IMR-90 (cell line): Measurements from ENCODE around the gene RMI2. TPM values are rescaled to one million over a fixed set of nuclear protein-coding genes. Genes with fewer than 3 reads are reported as not detected.

Experiments
- ATAC-seq: fragments of 200-7000 bp; cut with Tn5 transposase; 2 replicates; pipeline ENCODE4 v1.9.1; 2020; ENCODE audit warnings: low read depth, mild to moderate bottlenecking, moderate library complexity
- BruUV-seq: library from RNA; stranded (reverse); fragments of 400-500 nt; replicated peaks from 2 replicates; lab custom pipeline; 2021; lab: Mats Ljungman, UMichigan
- CTCF ChIA-PET: fragments of 300-600 bp; formaldehyde crosslinking; extraction: SDS; loops from one replicate; lab custom pipeline; 2021; ENCODE audit warnings: antibody characterized with exemption; lab: Yijun Ruan, JAX
- POLR2A ChIA-PET: fragments of 300-600 bp; sonication (Branson Sonifier 250); formaldehyde crosslinking; loops from one replicate; lab custom pipeline; 2022; ENCODE audit warnings: antibody characterized with exemption; ENCODE audit not compliant: unreplicated experiment; lab: Charles Lee
- DNase-seq: peaks from one replicate; pipeline ENCODE4 v3.0.0; 2013
- H2AFZ ChIP-seq: replicated peaks from 2 replicates; pipeline ENCODE3; 2013; ENCODE audit warnings: low read length, mild to moderate bottlenecking; ENCODE audit not compliant: poor library complexity
- H2AK5ac ChIP-seq: 2 replicates; pipeline ENCODE4 v1.6.1; 2013; ENCODE audit warnings: low read depth, low read length, inconsistent platforms
- H2AK9ac ChIP-seq: replicated peaks from 2 replicates; pipeline ENCODE3; 2013; ENCODE audit warnings: mild to moderate bottlenecking, low read depth, low read length, moderate library complexity; ENCODE audit not compliant: poor library complexity
- H2BK120ac ChIP-seq: 2 replicates; pipeline ENCODE4 v1.6.1; 2013; ENCODE audit warnings: low read depth, low read length, inconsistent platforms
- H2BK15ac ChIP-seq: 3 replicates; pipeline ENCODE4 v1.6.1; 2013; ENCODE audit warnings: low read depth, low read length, inconsistent platforms
- H2BK20ac ChIP-seq: 2 replicates; pipeline ENCODE4 v1.6.1; 2013; ENCODE audit warnings: low read depth, mild to moderate bottlenecking, inconsistent platforms, low read length, moderate library complexity
- H2BK5ac ChIP-seq: 2 replicates; pipeline ENCODE4 v1.6.1; 2013; ENCODE audit warnings: mild to moderate bottlenecking, low read depth, low read length, inconsistent platforms; ENCODE audit not compliant: poor library complexity, severe bottlenecking
- H3K14ac ChIP-seq: replicated peaks from 2 replicates; pipeline ENCODE4 v1.6.1; 2013; ENCODE audit warnings: low read depth, low read length, inconsistent platforms
- H3K18ac ChIP-seq: 2 replicates; pipeline ENCODE4 v1.6.1; 2013; ENCODE audit warnings: low read depth, low read length, control low read depth
- H3K23ac ChIP-seq: 2 replicates; pipeline ENCODE4 v1.6.1; 2013; ENCODE audit warnings: low read depth, low read length, inconsistent platforms
- H3K27ac ChIP-seq: 2 replicates; pipeline ENCODE4 v1.5.1; 2013; ENCODE audit warnings: mild to moderate bottlenecking, control low read depth, low read length; ENCODE audit not compliant: insufficient read depth
- H3K27me3 ChIP-seq: 2 replicates; pipeline ENCODE4 v1.6.1; 2013; ENCODE audit warnings: low read length; ENCODE audit not compliant: control insufficient read depth, insufficient read depth
- H3K36me3 ChIP-seq: 2 replicates; pipeline ENCODE4 v1.6.1; 2013; ENCODE audit warnings: low read length, mixed read lengths; ENCODE audit not compliant: control insufficient read depth, insufficient read depth
- H3K4ac ChIP-seq: 2 replicates; pipeline ENCODE4 v1.6.1; 2013; ENCODE audit warnings: low read depth, low read length, inconsistent platforms
- H3K4me1 ChIP-seq: 2 replicates; pipeline ENCODE4 v1.6.1; 2013; ENCODE audit warnings: low read length, mixed read lengths; ENCODE audit not compliant: control insufficient read depth, insufficient read depth
- H3K4me2 ChIP-seq: 2 replicates; pipeline ENCODE4 v1.6.1; 2013; ENCODE audit warnings: low read depth, mild to moderate bottlenecking, control low read depth, low read length, moderate library complexity
- H3K4me3 ChIP-seq: 2 replicates; pipeline ENCODE4 v1.5.1; 2013; ENCODE audit warnings: low read depth, mild to moderate bottlenecking, control low read depth, low read length, moderate library complexity; ENCODE audit not compliant: insufficient read depth
- H3K56ac ChIP-seq: 2 replicates; pipeline ENCODE4 v1.6.1; 2013; ENCODE audit warnings: low read length, inconsistent platforms; ENCODE audit not compliant: insufficient read depth; ENCODE audit errors: extremely low read depth
- H3K79me1 ChIP-seq, 2 experiments: 2 replicates each; pipeline ENCODE4 v1.6.1; 2013; ENCODE audit warnings: low read length in 2 of 2, inconsistent platforms in 1 of 2, low read depth in 1 of 2
- H3K9ac ChIP-seq: 2 replicates; pipeline ENCODE4 v1.6.1; 2013; ENCODE audit warnings: low read depth, low read length, control low read depth
- H3K9me1 ChIP-seq: 2 replicates; pipeline ENCODE4 v1.6.1; 2013; ENCODE audit warnings: low read length, inconsistent platforms; ENCODE audit not compliant: insufficient read depth
- H3K9me3 ChIP-seq: 2 replicates; pipeline ENCODE4 v1.6.1; 2013; ENCODE audit warnings: low read length; ENCODE audit not compliant: control insufficient read depth, insufficient read depth
- H4K20me1 ChIP-seq: 2 replicates; pipeline ENCODE4 v1.6.1; 2013; ENCODE audit warnings: low read length, inconsistent platforms; ENCODE audit not compliant: insufficient read depth
- H4K5ac ChIP-seq: 2 replicates; pipeline ENCODE4 v1.6.1; 2013; ENCODE audit warnings: mild to moderate bottlenecking, low read depth, low read length, control low read depth
- H4K8ac ChIP-seq, 2 experiments: 2 replicates each; pipeline ENCODE4 v1.6.1; 2013; ENCODE audit warnings: low read depth in 2 of 2, low read length in 2 of 2, control low read depth in 1 of 2, inconsistent platforms in 1 of 2
- H4K91ac ChIP-seq: 2 replicates; pipeline ENCODE4 v1.6.1; 2013; ENCODE audit warnings: low read depth, low read length, inconsistent platforms; ENCODE audit not compliant: insufficient read depth
- BHLHE40 ChIP-seq: fragments of 150-350 bp; IDR thresholded peaks from 2 replicates; pipeline ENCODE4 v1.6.1; 2016; ENCODE audit warnings: mild to moderate bottlenecking, low read depth, low read length
- CEBPB ChIP-seq: IDR thresholded peaks from 2 replicates; pipeline ENCODE4 v1.6.1; 2012; ENCODE audit warnings: low read depth, low read length, improper control_type of control experiment
- CHD1 ChIP-seq: IDR thresholded peaks from 2 replicates; pipeline ENCODE4 v1.6.1; 2012; ENCODE audit warnings: low read depth, low read length, improper control_type of control experiment
- FOS ChIP-seq: fragments of 150-350 bp; IDR thresholded peaks from 2 replicates; pipeline ENCODE4 v1.6.1; 2016; ENCODE audit warnings: low read depth, low read length
- MAFK ChIP-seq: IDR thresholded peaks from 2 replicates; pipeline ENCODE4 v1.6.1; 2012; ENCODE audit warnings: low read depth, low read length, improper control_type of control experiment
- MAZ ChIP-seq: IDR thresholded peaks from 2 replicates; pipeline ENCODE4 v1.6.1; 2012; ENCODE audit warnings: low read depth, mild to moderate bottlenecking, low read length, improper control_type of control experiment, moderate library complexity, borderline replicate concordance
- MXI1 ChIP-seq: IDR thresholded peaks from 2 replicates; pipeline ENCODE4 v1.6.1; 2012; ENCODE audit warnings: low read depth, mild to moderate bottlenecking, low read length, moderate library complexity, borderline replicate concordance
- NFE2L2 ChIP-seq: fragments of 150-350 bp; IDR thresholded peaks from 2 replicates; pipeline ENCODE4 v1.6.1; 2016; ENCODE audit warnings: low read depth, mild to moderate bottlenecking, low read length
- POLR2A ChIP-seq: IDR thresholded peaks from 2 replicates; pipeline ENCODE4 v1.6.1; 2012; ENCODE audit warnings: mild to moderate bottlenecking, low read depth, low read length
- RCOR1 ChIP-seq: IDR thresholded peaks from 2 replicates; pipeline ENCODE4 v1.6.1; 2012; ENCODE audit warnings: mild to moderate bottlenecking, low read length, improper control_type of control experiment; ENCODE audit not compliant: insufficient replicate concordance
- RFX5 ChIP-seq: IDR thresholded peaks from 2 replicates; pipeline ENCODE4 v1.8.0; 2012; ENCODE audit warnings: low read depth, mild to moderate bottlenecking, low read length, moderate library complexity
- WGBS, 2 experiments: methylation state at CpG; one replicate each; pipeline versions ENCODE4 v1.1.5 to v1.1.7; 2013; ENCODE audit warnings: missing lambda C conversion rate in 2 of 2; ENCODE audit not compliant: insufficient read length in 1 of 2; ENCODE audit errors: extremely low coverage in 2 of 2; 5-methylcytosine and 5-hydroxymethylcytosine counted together
- dilution Hi-C: fragments of 300-500 bp; cut with HindIII; formaldehyde crosslinking; loops from one replicate; pipeline ENCODE4 v1.14.3; 2018; ENCODE audit warnings: low sequenced_read_pairs; ENCODE audit not compliant: unreplicated experiment
- in situ Hi-C: fragments of 300-500 bp; cut with MboI; formaldehyde crosslinking; loops from 3 replicates; pipeline ENCODE4 v1.14.3; 2019; ENCODE audit warnings: low sequenced_read_pairs, inconsistent platforms, mixed read lengths
- intact Hi-C: fragments of 100-400 bp; cut with micrococcal nuclease; formaldehyde crosslinking; loops from 2 replicates; pipeline ENCODE4 v1.10.0; 2022
- polyA plus RNA-seq, 3 experiments: library from polyadenylated mRNA; depleted of rRNA; stranded (reverse); fragments of >200 nt; gene quantifications; 2 replicates each; pipeline ENCODE4 v1.2.3, GENCODE V29; 2012; ENCODE audit warnings: low replicate concordance in 1 of 3
- total RNA-seq: library from RNA; depleted of rRNA; stranded (reverse); fragments of >200 nt; gene quantifications from 2 replicates; pipeline ENCODE4 v1.2.3, GENCODE V29; 2012
- TF ChIP-seq, protein P1 (sequence below): fragments of 150-350 bp; IDR thresholded peaks from 2 replicates; pipeline ENCODE4 v1.6.1; 2017; ENCODE audit warnings: mild to moderate bottlenecking, antibody characterized with exemption, low read length, low read depth
- TF ChIP-seq, protein P2 (sequence below): conservative IDR thresholded peaks from 2 replicates; pipeline ENCODE4 v1.5.1; 2012; ENCODE audit warnings: mild to moderate bottlenecking, low read depth, low read length, improper control_type of control experiment

RMI2 gene
- total and polyA plus RNA-seq, 2 of the 4 experiments (the other 2 are of a cell fraction) = 3.2 to 5.6 TPM

- no peak overlapping the region for H3K23ac ChIP-seq
- no peak overlapping the region for H3K4me3 ChIP-seq
- H3K4ac ChIP-seq = no peak overlapping the region
- H3K79me1 ChIP-seq = no peaks in the 10 kb centered on the region
- 90% methylated on average over 17 of the region's 27 CpGs; no CpG with 5 or more reads in 1 of the 2 experiments for WGBS, 2 experiments
- H3K14ac ChIP-seq = no peak overlapping the region
- no peaks in the 10 kb centered on the region for H3K9me3 ChIP-seq
- DNase-seq (no peak), ATAC-seq (no peak)
- no TSS peak for BruUV-seq
- H4K8ac ChIP-seq = no peak overlapping the region
- H2BK5ac ChIP-seq = no peak overlapping the region
- H2AFZ ChIP-seq = peak overlapping the region; percentile 58
- TF ChIP-seq RCOR1 (no peak), CHD1 (no peak), RFX5 (no peak), CEBPB (no peak), POLR2A (no peak), MXI1 (no peak), FOS (no peak), NFE2L2 (no peak), MAFK (no peak), MAZ (no peak), BHLHE40 (no peak)
- TF ChIP-seq, protein P1, sequence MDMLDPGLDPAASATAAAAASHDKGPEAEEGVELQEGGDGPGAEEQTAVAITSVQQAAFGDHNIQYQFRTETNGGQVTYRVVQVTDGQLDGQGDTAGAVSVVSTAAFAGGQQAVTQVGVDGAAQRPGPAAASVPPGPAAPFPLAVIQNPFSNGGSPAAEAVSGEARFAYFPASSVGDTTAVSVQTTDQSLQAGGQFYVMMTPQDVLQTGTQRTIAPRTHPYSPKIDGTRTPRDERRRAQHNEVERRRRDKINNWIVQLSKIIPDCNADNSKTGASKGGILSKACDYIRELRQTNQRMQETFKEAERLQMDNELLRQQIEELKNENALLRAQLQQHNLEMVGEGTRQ = no peak
- TF ChIP-seq, protein P2, sequence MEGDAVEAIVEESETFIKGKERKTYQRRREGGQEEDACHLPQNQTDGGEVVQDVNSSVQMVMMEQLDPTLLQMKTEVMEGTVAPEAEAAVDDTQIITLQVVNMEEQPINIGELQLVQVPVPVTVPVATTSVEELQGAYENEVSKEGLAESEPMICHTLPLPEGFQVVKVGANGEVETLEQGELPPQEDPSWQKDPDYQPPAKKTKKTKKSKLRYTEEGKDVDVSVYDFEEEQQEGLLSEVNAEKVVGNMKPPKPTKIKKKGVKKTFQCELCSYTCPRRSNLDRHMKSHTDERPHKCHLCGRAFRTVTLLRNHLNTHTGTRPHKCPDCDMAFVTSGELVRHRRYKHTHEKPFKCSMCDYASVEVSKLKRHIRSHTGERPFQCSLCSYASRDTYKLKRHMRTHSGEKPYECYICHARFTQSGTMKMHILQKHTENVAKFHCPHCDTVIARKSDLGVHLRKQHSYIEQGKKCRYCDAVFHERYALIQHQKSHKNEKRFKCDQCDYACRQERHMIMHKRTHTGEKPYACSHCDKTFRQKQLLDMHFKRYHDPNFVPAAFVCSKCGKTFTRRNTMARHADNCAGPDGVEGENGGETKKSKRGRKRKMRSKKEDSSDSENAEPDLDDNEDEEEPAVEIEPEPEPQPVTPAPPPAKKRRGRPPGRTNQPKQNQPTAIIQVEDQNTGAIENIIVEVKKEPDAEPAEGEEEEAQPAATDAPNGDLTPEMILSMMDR = no peak
- H4K20me1 ChIP-seq = no peaks in the 10 kb centered on the region
- in situ Hi-C loops = no loop called here
- no peak overlapping the region for H4K5ac ChIP-seq
- H3K4me1 ChIP-seq = peaks cover 5% of the 10 kb centered on the region; the same call in 1 of the 2 replicates
- intact Hi-C loops = loop anchor here (10.0 kb wide), 1 partner anchor 675 kb away; no protein-coding TSS in a partner anchor
- no peak overlapping the region for H3K18ac ChIP-seq
- POLR2A ChIA-PET = no interaction called here
- H3K56ac ChIP-seq = no peak overlapping the region
- H3K9me1 ChIP-seq = no peaks in the 10 kb centered on the region
- H2BK15ac ChIP-seq = no peak overlapping the region
- H3K27me3 ChIP-seq = peaks cover 2% of the 10 kb centered on the region; the same call in 1 of the 2 replicates
- H2AK9ac ChIP-seq = peak overlapping the region; percentile 55
- dilution Hi-C loops = no loop called here
- CTCF ChIA-PET = no interaction called here
- no peak overlapping the region for H2BK20ac ChIP-seq
- no peak overlapping the region for H2AK5ac ChIP-seq
- H2BK120ac ChIP-seq = no peak overlapping the region
- no peaks in the 10 kb centered on the region for H3K36me3 ChIP-seq
- H3K4me2 ChIP-seq = no peak overlapping the region
- no peak overlapping the region for H3K27ac ChIP-seq
- H4K91ac ChIP-seq = no peak overlapping the region
- H3K9ac ChIP-seq = no peak overlapping the region
Observed at GRCh38 chr16:11389631-11390565, 44.6 kb downstream of the RMI2 start.
